Measurements from ENCODE around the gene DDOST.
"Not testable (repeated sequence)": the region's sequence is repeated elsewhere in the genome, so short reads cannot be mapped to it uniquely, and the experiment has no call there.

DDOST gene

GRCh38 chr1:20691872-20692271 lies 30.7 kb upstream of the DDOST start:
- no peak for DNase-seq (ENCODE audit: low spot score)

- DNase-seq (ENCODE audit: low spot score) = no peak
These were observed 28.5 kb upstream of the DDOST start for GRCh38 chr1:20689645-20690056.

DNA sequence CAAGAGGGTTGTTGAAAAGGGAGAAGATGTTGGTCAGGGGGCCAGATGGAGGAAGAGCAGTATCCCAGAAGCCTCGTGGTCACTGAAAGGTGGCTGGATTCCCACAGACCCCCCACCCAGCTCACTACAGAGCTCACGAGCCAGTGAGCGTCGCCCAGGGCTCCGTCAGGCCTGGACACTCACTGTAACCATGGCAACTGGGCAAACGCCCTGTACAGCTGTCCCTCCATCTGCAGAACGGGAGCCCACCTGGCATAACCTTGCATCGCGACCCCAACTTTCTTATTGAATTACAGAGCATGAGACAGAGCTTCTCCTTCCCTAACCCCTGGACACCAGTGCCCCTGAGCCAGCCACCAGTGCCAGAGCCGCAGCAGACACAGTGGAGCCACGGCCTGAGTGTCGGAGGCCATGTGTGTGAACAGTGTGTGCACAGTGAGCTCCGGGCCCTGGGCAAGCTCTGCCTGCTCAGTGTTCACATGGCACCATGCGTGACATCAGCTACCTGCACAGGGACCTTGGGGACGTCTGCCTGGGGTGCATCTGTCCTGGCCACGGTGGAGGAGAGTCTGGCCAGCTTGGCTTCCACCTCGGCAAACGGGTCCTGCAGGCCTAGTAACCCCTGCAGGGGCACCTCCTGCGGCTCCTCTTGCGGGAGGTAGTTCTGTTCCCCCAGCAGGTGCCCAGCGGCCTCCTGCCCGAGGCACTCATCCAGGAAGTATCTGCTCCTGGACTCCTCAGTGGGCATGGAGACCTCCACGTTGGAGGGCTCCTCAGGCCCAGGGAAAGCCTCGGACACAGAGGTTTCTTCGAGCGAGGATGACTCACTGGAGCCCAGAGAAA lies 25.9 kb upstream of the DDOST start:
- no peak for DNase-seq (ENCODE audit: low spot score)

DNA sequence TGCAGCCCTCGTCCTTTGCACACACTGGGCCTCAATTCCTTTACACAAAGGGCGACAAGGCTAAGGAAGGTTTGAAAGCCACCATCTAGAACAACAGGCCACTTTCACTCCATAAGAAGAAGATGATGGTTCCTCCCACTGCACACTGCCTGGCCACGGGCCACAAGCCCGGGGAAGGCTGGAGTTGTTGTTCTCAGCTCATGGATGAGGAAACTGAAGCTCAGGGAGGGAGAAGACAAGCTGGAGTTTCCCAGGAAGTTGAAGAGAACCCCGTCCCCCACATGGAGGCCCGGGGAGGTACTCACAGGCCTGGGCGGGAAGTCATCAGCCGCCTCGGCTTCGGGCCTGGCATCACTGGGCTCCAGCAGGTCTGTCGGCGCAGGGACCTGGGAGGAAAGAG lies 24.6 kb upstream of the DDOST start:
- DNase-seq (ENCODE audit: low spot score) = no peak

DNA sequence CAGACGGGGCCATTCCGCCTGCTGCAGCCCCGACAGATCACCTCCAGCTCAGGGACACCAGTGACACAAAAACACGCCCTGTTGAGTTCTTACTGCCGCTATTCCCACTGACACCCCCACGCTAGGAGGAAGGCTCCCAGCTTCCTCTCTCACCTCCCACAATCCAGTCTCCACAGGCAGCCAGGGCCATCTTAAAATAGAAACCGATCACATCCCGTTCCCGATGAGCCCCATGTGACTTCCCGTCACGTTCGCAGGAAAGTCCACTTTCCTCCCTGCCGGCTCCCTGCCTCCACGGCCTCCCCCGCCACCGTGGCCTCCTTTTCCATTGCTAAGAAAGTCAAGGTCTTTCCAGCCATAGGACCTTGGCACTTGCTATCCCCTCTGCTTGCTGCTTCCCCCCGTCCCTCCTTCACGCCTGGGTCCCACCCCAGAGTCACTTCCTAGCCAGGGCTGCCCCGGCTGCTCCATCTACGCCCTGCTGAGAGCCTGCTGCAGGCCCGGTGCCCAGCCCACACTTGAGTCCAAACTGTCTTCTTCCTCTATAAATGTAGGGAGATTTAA lies 24.0 kb upstream of the DDOST start:
- DNase-seq (ENCODE audit: low spot score) = no peak

- no peak for DNase-seq (ENCODE audit: low spot score)
These were observed 23.5 kb upstream of the DDOST start for GRCh38 chr1:20684651-20685050.

GRCh38 chr1:20684050-20684620 lies 23.0 kb upstream of the DDOST start:
- DNase-seq (ENCODE audit: low spot score) = no peak

- DNase-seq (ENCODE audit: low spot score) = no peak
These were observed 22.4 kb upstream of the DDOST start for GRCh38 chr1:20683614-20684013.

DNA sequence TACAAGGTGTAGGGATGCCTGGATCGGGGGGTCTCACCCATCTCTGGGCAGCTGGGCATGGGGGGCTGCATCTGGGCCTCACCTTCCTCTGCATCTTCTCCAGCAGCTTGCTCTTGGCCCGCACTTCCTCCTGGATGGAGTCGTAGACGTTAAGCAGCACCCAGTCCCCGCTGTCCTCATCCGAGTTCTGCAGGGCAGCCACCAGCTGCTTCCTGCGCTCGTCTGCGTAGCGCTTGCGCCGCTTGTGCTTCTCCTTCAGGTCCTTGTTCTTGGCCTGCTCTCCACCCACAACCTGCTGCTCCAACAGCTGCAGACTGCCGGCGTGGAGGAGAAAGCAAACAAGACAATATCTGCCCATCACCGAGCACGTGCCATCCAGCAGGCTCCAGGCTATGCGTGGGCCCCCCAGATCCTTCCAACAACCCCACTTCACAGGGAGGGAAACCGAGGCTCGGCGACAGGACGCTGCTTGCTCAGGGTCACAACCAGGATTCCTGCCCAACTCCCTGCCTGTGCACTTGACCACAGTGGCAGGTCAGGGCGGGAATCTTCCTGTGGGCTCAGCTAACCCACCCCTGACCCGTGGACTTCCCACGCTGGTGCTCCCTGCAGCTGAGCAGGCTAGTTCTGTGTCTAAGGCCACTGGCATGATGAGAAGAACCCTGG lies 21.5 kb upstream of the DDOST start:
- DNase-seq (ENCODE audit: low spot score) = no peak

DNA sequence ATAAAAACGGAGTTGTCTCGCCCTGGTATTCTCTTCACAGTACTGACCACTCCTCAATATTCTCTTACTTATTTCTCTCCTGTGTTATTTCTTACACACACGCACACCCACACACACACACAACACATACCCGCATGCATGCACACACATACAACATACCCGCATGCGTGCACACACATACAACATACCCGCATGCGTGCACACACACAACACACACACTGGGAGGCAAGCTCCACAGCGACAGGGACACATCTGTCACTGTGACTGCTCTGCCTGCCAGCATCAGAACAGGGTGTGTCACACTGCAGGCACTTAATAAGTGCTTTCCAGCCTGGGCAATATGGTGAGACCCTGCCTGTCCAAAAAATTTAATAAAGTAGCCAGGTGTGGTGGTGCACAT lies 20.8 kb upstream of the DDOST start:
- no peak for DNase-seq (ENCODE audit: low spot score)

DNA sequence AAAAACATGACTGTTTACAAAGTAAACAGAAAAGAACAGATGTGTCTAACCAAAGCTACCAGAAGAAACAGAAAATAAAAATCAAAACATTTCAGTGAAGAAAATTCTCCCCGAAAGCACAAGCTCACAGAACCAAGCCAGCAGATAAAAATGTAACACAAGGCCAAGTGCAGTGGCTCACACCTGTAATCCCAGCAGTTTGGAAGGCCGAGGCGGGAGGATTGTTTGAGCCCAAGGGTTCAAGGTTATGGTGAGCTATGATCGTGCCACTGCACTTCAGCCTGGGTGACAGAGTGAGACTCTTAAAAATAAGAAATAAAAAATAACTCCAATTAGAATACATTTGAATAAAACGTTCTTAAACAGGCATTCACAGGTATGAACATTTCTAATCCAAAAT lies 19.1 kb upstream of the DDOST start:
- no peak for DNase-seq (ENCODE audit: low spot score)

DNA sequence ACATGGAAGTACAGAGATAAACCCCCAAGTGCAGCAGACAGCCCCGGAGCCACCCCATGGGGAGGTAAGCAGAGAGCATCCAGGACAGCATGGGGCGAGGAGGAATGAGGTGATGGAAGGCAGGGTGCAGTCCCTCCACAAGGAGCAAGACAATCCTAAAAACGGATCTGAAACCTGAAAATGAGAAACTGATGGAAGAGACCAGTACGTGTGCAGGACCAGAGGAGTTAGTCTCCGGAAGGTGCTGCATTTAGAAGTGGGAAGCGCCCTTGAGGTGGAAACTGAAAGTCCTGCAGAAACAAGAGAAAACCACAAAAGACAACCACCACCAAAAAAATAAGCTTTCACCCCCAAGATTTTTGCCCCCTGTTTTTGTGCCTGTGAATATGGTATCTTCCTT lies 17.4 kb upstream of the DDOST start:
- DNase-seq (ENCODE audit: low spot score) = no peak

DNA sequence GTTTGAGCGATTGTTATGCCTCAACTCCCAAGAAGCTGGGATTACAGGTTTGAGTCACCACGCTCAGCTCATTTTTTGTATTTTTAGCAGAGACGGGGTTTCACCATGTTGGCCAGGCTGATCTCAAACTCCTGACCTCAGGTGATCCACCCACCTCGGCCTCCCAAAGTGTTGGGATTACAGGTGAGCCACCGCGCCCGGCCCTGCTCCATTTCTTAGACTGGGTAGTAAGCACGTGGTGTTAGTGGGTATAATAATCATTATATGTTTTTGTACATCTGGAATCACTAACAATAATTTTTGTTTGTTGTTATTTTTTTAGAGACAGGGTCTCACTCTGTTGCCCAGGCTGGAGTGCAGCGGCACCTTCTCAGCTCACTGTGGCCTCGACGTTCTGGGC lies 12.5 kb upstream of the DDOST start:
- DNase-seq (ENCODE audit: low spot score) = not testable (repeated sequence)

GRCh38 chr1:20672265-20672632 lies 11.1 kb upstream of the DDOST start:
- DNase-seq (ENCODE audit: low spot score) = no peak

GRCh38 chr1:20670936-20671335 lies 9.8 kb upstream of the DDOST start:
- DNase-seq (ENCODE audit: low spot score) = no peak

GRCh38 chr1:20668581-20668980 lies 7.4 kb upstream of the DDOST start:
- no peak for DNase-seq (ENCODE audit: low spot score)

DNA sequence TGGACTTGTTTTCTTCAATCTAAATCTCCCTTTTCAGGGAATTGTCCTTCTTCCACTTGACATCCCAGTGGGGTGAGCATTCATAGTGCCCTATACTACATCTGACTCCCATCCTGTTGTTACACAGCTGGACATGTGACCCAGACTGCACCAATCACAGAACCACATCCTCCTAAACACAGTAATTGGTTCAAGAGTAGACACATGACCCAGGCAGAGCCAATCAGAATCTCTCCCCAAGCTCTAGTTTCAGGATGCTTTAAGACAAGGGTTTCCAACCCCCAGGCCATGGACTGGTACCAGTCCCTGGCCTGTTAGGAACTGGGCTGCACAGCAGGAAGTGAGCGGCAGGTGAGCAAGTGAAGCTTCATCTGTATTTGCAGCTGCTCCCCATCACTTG lies 5.6 kb upstream of the DDOST start:
- no peak for DNase-seq (ENCODE audit: low spot score)

GRCh38 chr1:20666146-20666545 lies 5.0 kb upstream of the DDOST start:
- DNase-seq (ENCODE audit: low spot score) = no peak

GRCh38 chr1:20665726-20666125 lies 4.6 kb upstream of the DDOST start:
- DNase-seq (ENCODE audit: low spot score) = no peak

- DNase-seq (ENCODE audit: low spot score) = no peak
These were observed 3.0 kb upstream of the DDOST start for GRCh38 chr1:20663969-20664715.

GRCh38 chr1:20663365-20663764 lies 2.2 kb upstream of the DDOST start:
- DNase-seq (ENCODE audit: low spot score) = no peak

- no peak for DNase-seq (ENCODE audit: low spot score)
These were observed 924 bp upstream of the DDOST start for GRCh38 chr1:20662110-20662475.

- no peak for DNase-seq (ENCODE audit: low spot score)
These were observed 342 bp downstream of the DDOST start for GRCh38 chr1:20660847-20661206.
